ENCODE data around the gene ASB8.

ASB8 gene

GRCh38 chr12:48157018-48157888 lies at the start of gene ASB8:
Gene ASB8, minus strand, starts transcription at chr12:48157515. Its CDS starts 4,019 bp downstream, at chr12:48153496.
- peak; percentile 44 to 67 for TF ChIP-seq CTCF (IDR thresholded peaks at IDR 0.05)
- Histone ChIP-seq H3K27me3 (peaks cover 0 to 4% of the 10 kb centered on the region in 2 donors), H3K36me3 (peaks cover 12 to 18% (median 13%) of the 10 kb centered on the region in 3 donors), H3K4me1 (peaks cover 0 to 16% (median 12%) of the 10 kb centered on the region in 4 donors), H3K9me3 (no peaks in the 10 kb centered on the region), H3K4me3 (peak within 1 kb of the TSS; percentile 83 to 97), H3K27ac (peak within 1 kb of the TSS; percentile 86 to 94)
- peak; percentile 99 for DNase-seq
- intact Hi-C loops (cut with DNase I; ENCODE audit: low total_unique reads): loop anchor here (5.0 kb wide), 1 partner anchor 50 kb away; the partner anchor contains the start of gene SENP1

GRCh38 chr12:48203192-48203591 lies 45.9 kb upstream of the ASB8 start, which contains the start of gene OR10AD1:
Gene OR10AD1, minus strand, starts transcription at chr12:48203292. Its CDS starts 0 bp downstream, at chr12:48203292.
- Histone ChIP-seq H3K27me3 (no peaks in the 10 kb centered on the region), H3K4me3 (no peak within 1 kb of the TSS), H3K36me3 (peaks cover 0 to 17% (median 5%) of the 10 kb centered on the region in 3 donors), H3K9me3 (peaks cover 2 to 47% (median 36%) of the 10 kb centered on the region in 3 donors), H3K27ac (no peak within 1 kb of the TSS), H3K4me1 (peaks cover 0 to 10% (median 7%) of the 10 kb centered on the region in 4 donors)
- DNase-seq: no peak
- intact Hi-C loops (cut with DNase I; ENCODE audit: low total_unique reads): no loop called here
- no peak for TF ChIP-seq CTCF (IDR thresholded peaks at IDR 0.05)

- no peaks in the 10 kb centered on the region for H3K27me3 ChIP-seq
- H3K4me1 ChIP-seq: peaks cover 0 to 10% (median 7%) of the 10 kb centered on the region in 4 donors
- peaks cover 0 to 17% (median 5%) of the 10 kb centered on the region in 3 donors for H3K36me3 ChIP-seq
- no peak overlapping the region for H3K4me3 ChIP-seq
- H3K9me3 ChIP-seq: peaks cover 2 to 44% (median 32%) of the 10 kb centered on the region in 3 donors
- TF ChIP-seq CTCF (IDR thresholded peaks at IDR 0.05): no peak
- intact Hi-C loops (cut with DNase I; ENCODE audit: low total_unique reads): no loop called here
- H3K27ac ChIP-seq: no peak overlapping the region
- DNase-seq: no peak
These were observed 45.5 kb upstream of the ASB8 start for GRCh38 chr12:48202766-48203165.

GRCh38 chr12:48201516-48201915 lies 44.2 kb upstream of the ASB8 start:
- DNase-seq: no peak
- Histone ChIP-seq H3K36me3 (peaks cover 0 to 9% (median 5%) of the 10 kb centered on the region in 3 donors), H3K27ac (no peak overlapping the region), H3K27me3 (no peaks in the 10 kb centered on the region), H3K4me1 (peaks cover 0 to 17% (median 12%) of the 10 kb centered on the region in 4 donors), H3K4me3 (no peak overlapping the region), H3K9me3 (peaks cover 0 to 31% (median 23%) of the 10 kb centered on the region in 3 donors)
- TF ChIP-seq CTCF (IDR thresholded peaks at IDR 0.05): no peak
- intact Hi-C loops (cut with DNase I; ENCODE audit: low total_unique reads): no loop called here

GRCh38 chr12:48201091-48201490 lies 43.8 kb upstream of the ASB8 start:
- no peak for TF ChIP-seq CTCF (IDR thresholded peaks at IDR 0.05)
- H3K27me3 ChIP-seq: no peaks in the 10 kb centered on the region
- H3K4me3 ChIP-seq: no peak overlapping the region
- peaks cover 0 to 17% (median 12%) of the 10 kb centered on the region in 4 donors for H3K4me1 ChIP-seq
- intact Hi-C loops (cut with DNase I; ENCODE audit: low total_unique reads): no loop called here
- peaks cover 0 to 27% (median 23%) of the 10 kb centered on the region in 3 donors for H3K9me3 ChIP-seq
- H3K27ac ChIP-seq: no peak overlapping the region
- no peak for DNase-seq
- H3K36me3 ChIP-seq: peaks cover 0 to 8% (median 5%) of the 10 kb centered on the region in 3 donors

Data from tibial artery (tissue), 4 donors.